ENCODE data around the gene TJP2.

TJP2 gene

GRCh38 chr9:69179037-69179436, 5.0 kb downstream of the TJP2 start:
- H3K4me2 ChIP-seq = no peak overlapping the region
- H3K9ac ChIP-seq = no peak overlapping the region
- H3K4me1 ChIP-seq = peaks cover 12 to 42% (median 20%) of the 10 kb centered on the region in 10 experiments
- H3K4me3 ChIP-seq = no peak overlapping the region
- no peaks in the 10 kb centered on the region for H3K36me3 ChIP-seq
- H3K27me3 ChIP-seq = peaks cover 21 to 30% (median 25%) of the 10 kb centered on the region in 11 experiments
- H3K27ac ChIP-seq = no peak overlapping the region
- no peaks in the 10 kb centered on the region for H3K9me3 ChIP-seq (replicated peaks in 1 of 11)
- TF ChIP-seq Cebpa-rat (IDR thresholded peaks at IDR 0.05) = no peak
- H4K20me1 ChIP-seq = peaks cover 0 to 26% (median 8%) of the 10 kb centered on the region in 11 experiments; a peak in 12 of 22 replicates

- Histone ChIP-seq H3K36me3 (no peaks in the 10 kb centered on the region), H3K4me3 (no peak overlapping the region), H4K20me1 (peaks cover 0 to 15% (median 5%) of the 10 kb centered on the region in 11 experiments; a peak in 10 of 22 replicates), H3K4me1 (peaks cover 7 to 31% (median 12%) of the 10 kb centered on the region in 10 experiments; a peak in 18 of 20 replicates), H3K27me3 (peaks cover 10 to 18% (median 13%) of the 10 kb centered on the region in 11 experiments), H3K9me3 (replicated peaks in 1 of 11) (no peaks in the 10 kb centered on the region), H3K9ac (no peak overlapping the region), H3K27ac (peak overlapping the region in 1 of 11 experiments; percentile 49; a peak in 2 of 22 replicates), H3K4me2 (peak overlapping the region in 3 of 11 experiments; percentile 43 to 52 (median 47); a peak in 4 of 22 replicates)
- TF ChIP-seq Cebpa-rat (IDR thresholded peaks at IDR 0.05) = no peak
These were observed 6.1 kb downstream of the TJP2 start for GRCh38 chr9:69180200-69180599.

GRCh38 chr9:69180670-69181069, 6.6 kb downstream of the TJP2 start:
- Histone ChIP-seq H3K9me3 (replicated peaks in 1 of 11) (no peaks in the 10 kb centered on the region), H3K27ac (peak overlapping the region in 1 of 11 experiments; percentile 49; a peak in 2 of 22 replicates), H3K4me3 (no peak overlapping the region), H3K27me3 (peaks cover 5 to 13% (median 8%) of the 10 kb centered on the region in 11 experiments), H3K4me1 (peaks cover 7 to 26% (median 12%) of the 10 kb centered on the region in 10 experiments; a peak in 18 of 20 replicates), H4K20me1 (peaks cover 0 to 10% (median under 1%) of the 10 kb centered on the region in 11 experiments; a peak in 5 of 22 replicates), H3K4me2 (peak overlapping the region in 3 of 11 experiments; percentile 43 to 52 (median 47); a peak in 5 of 22 replicates), H3K9ac (no peak overlapping the region), H3K36me3 (no peaks in the 10 kb centered on the region)
- no peak for TF ChIP-seq Cebpa-rat (IDR thresholded peaks at IDR 0.05)

- peak overlapping the region; percentile 12 to 52 (median 39); a peak in 18 of 22 replicates for H3K4me2 ChIP-seq
- no peaks in the 10 kb centered on the region for H3K36me3 ChIP-seq
- no peak overlapping the region for H3K4me3 ChIP-seq
- peaks cover 7 to 34% (median 15%) of the 10 kb centered on the region in 10 experiments; a peak in 19 of 20 replicates for H3K4me1 ChIP-seq
- no peak for TF ChIP-seq Cebpa-rat (IDR thresholded peaks at IDR 0.05)
- no peaks in the 10 kb centered on the region for H4K20me1 ChIP-seq
- H3K27ac ChIP-seq = peak overlapping the region in 1 of 11 experiments; percentile 29; a peak in 1 of 22 replicates
- 0 out of 22 replicates have a peak, but pooled peaks cover 0 to under 1% (median 0%) of the 10 kb centered on the region in 11 experiments for H3K27me3 ChIP-seq
- H3K9ac ChIP-seq = no peak overlapping the region
- no peaks in the 10 kb centered on the region for H3K9me3 ChIP-seq (replicated peaks in 1 of 11)
These were observed 7.9 kb downstream of the TJP2 start for GRCh38 chr9:69181908-69182353.

GRCh38 chr9:69184266-69184665, 10.2 kb downstream of the TJP2 start:
- no peaks in the 10 kb centered on the region for H3K36me3 ChIP-seq
- no peak overlapping the region for H3K4me2 ChIP-seq
- no peaks in the 10 kb centered on the region for H4K20me1 ChIP-seq
- TF ChIP-seq Cebpa-rat (IDR thresholded peaks at IDR 0.05) = no peak
- H3K27me3 ChIP-seq = no peaks in the 10 kb centered on the region
- H3K27ac ChIP-seq = no peak overlapping the region
- H3K9ac ChIP-seq = no peak overlapping the region
- H3K9me3 ChIP-seq (replicated peaks in 1 of 11) = no peaks in the 10 kb centered on the region
- H3K4me3 ChIP-seq = no peak overlapping the region
- peaks cover 7 to 47% (median 16%) of the 10 kb centered on the region in 10 experiments; a peak in 18 of 20 replicates for H3K4me1 ChIP-seq

GRCh38 chr9:69186841-69187611, 12.9 kb downstream of the TJP2 start:
- Histone ChIP-seq H3K4me1 (peaks cover 16 to 41% (median 24%) of the 10 kb centered on the region in 10 experiments), H3K9me3 (replicated peaks in 1 of 11) (no peaks in the 10 kb centered on the region), H3K27ac (peak overlapping the region in 1 of 11 experiments; percentile 57; a peak in 3 of 22 replicates), H3K4me3 (no peak overlapping the region), H4K20me1 (no peaks in the 10 kb centered on the region), H3K36me3 (no peaks in the 10 kb centered on the region), H3K9ac (peak overlapping the region in 1 of 11 experiments; percentile 15; a peak in 2 of 22 replicates), H3K27me3 (no peaks in the 10 kb centered on the region), H3K4me2 (peak overlapping the region in 6 of 11 experiments; percentile 1 to 60 (median 26); a peak in 7 of 22 replicates)
- TF ChIP-seq Cebpa-rat (IDR thresholded peaks at IDR 0.05) = no peak

- Histone ChIP-seq H3K27me3 (no peaks in the 10 kb centered on the region), H3K4me2 (no peak overlapping the region), H3K4me3 (no peak overlapping the region), H3K9me3 (replicated peaks in 1 of 11) (no peaks in the 10 kb centered on the region), H4K20me1 (no peaks in the 10 kb centered on the region), H3K36me3 (no peaks in the 10 kb centered on the region), H3K4me1 (peaks cover 18 to 38% (median 26%) of the 10 kb centered on the region in 10 experiments), H3K9ac (no peak overlapping the region), H3K27ac (no peak overlapping the region)
- no peak for TF ChIP-seq Cebpa-rat (IDR thresholded peaks at IDR 0.05)
These were observed 14.9 kb downstream of the TJP2 start for GRCh38 chr9:69188975-69189374.

- Histone ChIP-seq H3K4me2 (peak overlapping the region in 8 of 11 experiments; percentile 26 to 66 (median 50); a peak in 12 of 22 replicates), H4K20me1 (no peaks in the 10 kb centered on the region)
These were observed 16.2 kb downstream of the TJP2 start for GRCh38 chr9:69190086-69190862.

GRCh38 chr9:69190863-69191181, 16.7 kb downstream of the TJP2 start:
- no peak for TF ChIP-seq Cebpa-rat (IDR thresholded peaks at IDR 0.05)
- Histone ChIP-seq H3K27ac (no peak overlapping the region), H4K20me1 (no peaks in the 10 kb centered on the region), H3K9ac (no peak overlapping the region), H3K4me2 (peak overlapping the region in 10 of 11 experiments; percentile 3 to 66 (median 40); a peak in 15 of 22 replicates), H3K4me3 (no peak overlapping the region), H3K27me3 (no peaks in the 10 kb centered on the region), H3K9me3 (replicated peaks in 1 of 11) (no peaks in the 10 kb centered on the region), H3K36me3 (no peaks in the 10 kb centered on the region), H3K4me1 (peaks cover 18 to 38% (median 26%) of the 10 kb centered on the region in 10 experiments)

More at GRCh38 chr9:69190086-69190862, 16.2 kb downstream of the TJP2 start:
- H3K4me1 ChIP-seq = peaks cover 18 to 38% (median 26%) of the 10 kb centered on the region in 10 experiments
- TF ChIP-seq Cebpa-rat (IDR thresholded peaks at IDR 0.05) = no peak
- no peak overlapping the region for H3K9ac ChIP-seq
- H3K9me3 ChIP-seq (replicated peaks in 1 of 11) = no peaks in the 10 kb centered on the region
- H3K36me3 ChIP-seq = no peaks in the 10 kb centered on the region
- H3K27ac ChIP-seq = no peak overlapping the region
- H3K4me3 ChIP-seq = no peak overlapping the region
- no peaks in the 10 kb centered on the region for H3K27me3 ChIP-seq
